Esophagus (tissue), 2 donors: ENCODE measurements around the gene PAPPA2. TPM values are rescaled to one million over a fixed set of nuclear protein-coding genes. Genes with fewer than 3 reads are reported as not detected.

Experiments
- H3K27ac ChIP-seq, 2 donors: one replicate each; pipeline ENCODE4 v1.5.1; 2013; ENCODE audit warnings: low read depth in 2 of 2, mild to moderate bottlenecking in 2 of 2, inconsistent platforms in 1 of 2, low read length in 1 of 2, moderate library complexity in 1 of 2
- H3K27me3 ChIP-seq, 2 donors: one replicate each; pipeline ENCODE4 v1.6.1; 2013; ENCODE audit warnings: low read length in 2 of 2, control low read depth in 1 of 2, mild to moderate bottlenecking in 1 of 2; ENCODE audit not compliant: insufficient read depth in 2 of 2, control insufficient read depth in 1 of 2
- H3K36me3 ChIP-seq, 2 donors: one replicate each; pipeline ENCODE4 v1.6.1; 2013; ENCODE audit warnings: low read length in 1 of 2; ENCODE audit not compliant: control insufficient read depth in 2 of 2, insufficient read depth in 2 of 2
- H3K4me1 ChIP-seq, 2 donors: one replicate each; pipeline ENCODE4 v1.6.1; 2013; ENCODE audit warnings: low read length in 1 of 2; ENCODE audit not compliant: control insufficient read depth in 2 of 2, insufficient read depth in 2 of 2
- H3K4me3 ChIP-seq, 2 donors: one replicate each; pipeline ENCODE4 v1.5.1; 2013; ENCODE audit warnings: low read length in 2 of 2, mild to moderate bottlenecking in 2 of 2, low read depth in 1 of 2, moderate library complexity in 1 of 2
- H3K9me3 ChIP-seq, 2 donors: one replicate each; pipeline ENCODE4 v1.6.1; 2013; ENCODE audit warnings: mild to moderate bottlenecking in 2 of 2, low read depth in 1 of 2, low read length in 1 of 2, moderate library complexity in 1 of 2; ENCODE audit not compliant: control insufficient read depth in 2 of 2, insufficient read depth in 1 of 2
- WGBS, 2 donors: extraction: QIAGEN DNeasy Blood & Tissue Kit; methylation state at CpG; one replicate each; pipeline ENCODE4 v1.1.7; 2013; 5-methylcytosine and 5-hydroxymethylcytosine counted together
- polyA plus RNA-seq, 2 donors: library from polyadenylated mRNA; stranded (reverse); fragments of 200-250 nt; gene quantifications; one replicate each; pipeline ENCODE4 v1.2.3, GENCODE V29; 2013
- donor health status: healthy with polysubstance abuse.
- donor health status: Bipolar disorder and iron deficiency.

Gene PAPPA2
- polyA plus RNA-seq, 2 donors = under 0.01 TPM; not detected in 1

- no peak overlapping the region for H3K27ac ChIP-seq
- 90 to 91% methylated on average over 8 of the region's 8 CpGs for WGBS, 2 donors
- H3K36me3 ChIP-seq = no peaks in the 10 kb centered on the region
- H3K9me3 ChIP-seq = no peaks in the 10 kb centered on the region
- no peaks in the 10 kb centered on the region for H3K27me3 ChIP-seq
- H3K4me1 ChIP-seq = no peaks in the 10 kb centered on the region
- no peak overlapping the region for H3K4me3 ChIP-seq
These were observed 431.5 kb downstream of the PAPPA2 start for GRCh38 chr1:176894450-176894849.
